ENCODE results near the gene TLE4. TPM values are rescaled to one million over a fixed set of nuclear protein-coding genes. Genes with fewer than 3 reads are reported as not detected.

Gene TLE4
- total and polyA plus RNA-seq, 2 of the 13 experiments (the other 11 are each of a cell fraction or from before 2014, with no cell fraction given) = 2.0 to 2.3 TPM

DNA sequence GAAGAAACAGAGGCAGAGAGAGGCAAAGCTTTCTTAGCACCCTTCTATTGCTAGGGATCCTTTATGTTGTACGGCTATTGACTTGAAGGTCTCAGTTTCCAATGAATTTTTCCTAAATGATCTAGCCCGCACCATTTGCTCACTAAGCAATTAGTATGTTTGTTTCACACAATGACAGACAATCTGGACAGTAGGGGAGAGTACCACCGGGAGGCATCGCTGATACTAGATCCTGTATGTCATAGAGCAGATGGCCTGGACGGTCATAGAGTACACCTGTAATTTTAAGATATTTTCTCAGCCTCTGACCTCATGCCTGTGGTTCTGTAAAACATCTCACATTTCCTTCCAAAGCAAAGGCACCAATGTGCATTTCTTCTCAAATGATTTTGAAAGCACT is 194.3 kb downstream of the TLE4 start (continued):
- TF ChIP-seq ZNF646 (CRISPR knock-in tag; IDR thresholded peaks at IDR 0.05) (no peak), GPN1 (CRISPR knock-in tag; IDR thresholded peaks at IDR 0.05; ENCODE audit: borderline replicate concordance) (no peak), XBP1 (CRISPR knock-in tag; IDR thresholded peaks at IDR 0.05) (no peak), ZNF430 (CRISPR knock-in tag; IDR thresholded peaks at IDR 0.05) (no peak), GFI1 (CRISPR knock-in tag; IDR thresholded peaks at IDR 0.05; ENCODE audit: borderline replicate concordance) (no peak), SNAPC2 (CRISPR knock-in tag; IDR thresholded peaks at IDR 0.05) (no peak), EZH2 (conservative IDR thresholded peaks at IDR 0.05; ENCODE audit: low read depth, low read length) (no peak), MAFF (IDR thresholded peaks at IDR 0.05; ENCODE audit: low read depth, low read length) (no peak), MBNL3 (CRISPR knock-in tag; conservative IDR thresholded peaks at IDR 0.05) (no peak), ZNF652 (CRISPR knock-in tag; IDR thresholded peaks at IDR 0.05; ENCODE audit: borderline replicate concordance, low read depth) (no peak), ZFX (CRISPR knock-in tag; IDR thresholded peaks at IDR 0.05; ENCODE audit: low read depth) (no peak), ZNF547 (CRISPR knock-in tag; IDR thresholded peaks at IDR 0.05) (no peak), RARG (CRISPR knock-in tag; IDR thresholded peaks at IDR 0.05; ENCODE audit: low read depth) (no peak)
- TF ChIP-seq, protein P1, sequence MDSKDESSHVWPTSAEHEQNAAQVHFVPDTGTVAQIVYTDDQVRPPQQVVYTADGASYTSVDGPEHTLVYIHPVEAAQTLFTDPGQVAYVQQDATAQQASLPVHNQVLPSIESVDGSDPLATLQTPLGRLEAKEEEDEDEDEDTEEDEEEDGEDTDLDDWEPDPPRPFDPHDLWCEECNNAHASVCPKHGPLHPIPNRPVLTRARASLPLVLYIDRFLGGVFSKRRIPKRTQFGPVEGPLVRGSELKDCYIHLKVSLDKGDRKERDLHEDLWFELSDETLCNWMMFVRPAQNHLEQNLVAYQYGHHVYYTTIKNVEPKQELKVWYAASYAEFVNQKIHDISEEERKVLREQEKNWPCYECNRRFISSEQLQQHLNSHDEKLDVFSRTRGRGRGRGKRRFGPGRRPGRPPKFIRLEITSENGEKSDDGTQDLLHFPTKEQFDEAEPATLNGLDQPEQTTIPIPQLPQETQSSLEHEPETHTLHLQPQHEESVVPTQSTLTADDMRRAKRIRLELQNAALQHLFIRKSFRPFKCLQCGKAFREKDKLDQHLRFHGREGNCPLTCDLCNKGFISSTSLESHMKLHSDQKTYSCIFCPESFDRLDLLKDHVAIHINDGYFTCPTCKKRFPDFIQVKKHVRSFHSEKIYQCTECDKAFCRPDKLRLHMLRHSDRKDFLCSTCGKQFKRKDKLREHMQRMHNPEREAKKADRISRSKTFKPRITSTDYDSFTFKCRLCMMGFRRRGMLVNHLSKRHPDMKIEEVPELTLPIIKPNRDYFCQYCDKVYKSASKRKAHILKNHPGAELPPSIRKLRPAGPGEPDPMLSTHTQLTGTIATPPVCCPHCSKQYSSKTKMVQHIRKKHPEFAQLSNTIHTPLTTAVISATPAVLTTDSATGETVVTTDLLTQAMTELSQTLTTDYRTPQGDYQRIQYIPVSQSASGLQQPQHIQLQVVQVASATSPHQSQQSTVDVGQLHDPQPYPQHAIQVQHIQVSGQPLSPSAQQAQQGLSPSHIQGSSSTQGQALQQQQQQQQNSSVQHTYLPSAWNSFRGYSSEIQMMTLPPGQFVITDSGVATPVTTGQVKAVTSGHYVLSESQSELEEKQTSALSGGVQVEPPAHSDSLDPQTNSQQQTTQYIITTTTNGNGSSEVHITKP (CRISPR knock-in tag; IDR thresholded peaks at IDR 0.05; ENCODE audit: low read depth) = no peak

Data from HepG2 (cell line).